ENCODE results near the gene SULF2.

DNA sequence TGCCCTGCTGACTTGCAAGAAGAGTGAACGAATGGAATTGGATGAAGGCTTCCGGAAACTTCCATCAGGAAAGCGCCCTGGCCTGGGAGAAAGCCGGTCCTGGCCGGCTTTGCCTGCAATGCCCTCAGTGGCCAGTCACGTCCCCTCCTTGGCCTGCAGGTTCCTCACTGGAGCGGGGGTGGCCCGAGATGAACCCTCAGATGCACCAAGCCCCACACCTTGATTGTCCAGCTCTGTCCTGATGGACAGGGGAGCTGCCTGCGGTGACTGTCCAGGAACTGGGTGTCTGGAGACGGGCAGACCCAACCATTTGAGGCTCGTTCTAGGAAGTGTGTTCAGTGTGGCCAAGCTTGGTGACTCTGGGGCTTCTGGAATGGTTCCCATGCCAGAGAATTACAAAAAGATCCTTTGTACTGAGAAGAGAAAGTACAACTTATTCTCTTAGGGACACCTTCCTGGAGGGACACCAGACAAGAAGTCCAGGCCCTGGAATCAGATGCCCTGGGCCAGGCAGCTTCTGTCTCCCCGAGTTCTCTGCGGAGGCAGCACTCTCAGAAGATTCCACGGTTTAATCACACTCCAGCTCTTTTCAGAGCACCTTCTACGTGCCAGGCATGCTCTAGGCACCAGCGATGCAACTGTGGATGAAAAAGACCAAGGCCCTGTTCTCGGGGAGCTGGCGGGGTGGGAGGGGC lies 17.1 kb upstream of the SULF2 start:
- no peak for TF ChIP-seq POLR2A (IDR thresholded peaks at IDR 0.05)
- TF ChIP-seq, protein P1, sequence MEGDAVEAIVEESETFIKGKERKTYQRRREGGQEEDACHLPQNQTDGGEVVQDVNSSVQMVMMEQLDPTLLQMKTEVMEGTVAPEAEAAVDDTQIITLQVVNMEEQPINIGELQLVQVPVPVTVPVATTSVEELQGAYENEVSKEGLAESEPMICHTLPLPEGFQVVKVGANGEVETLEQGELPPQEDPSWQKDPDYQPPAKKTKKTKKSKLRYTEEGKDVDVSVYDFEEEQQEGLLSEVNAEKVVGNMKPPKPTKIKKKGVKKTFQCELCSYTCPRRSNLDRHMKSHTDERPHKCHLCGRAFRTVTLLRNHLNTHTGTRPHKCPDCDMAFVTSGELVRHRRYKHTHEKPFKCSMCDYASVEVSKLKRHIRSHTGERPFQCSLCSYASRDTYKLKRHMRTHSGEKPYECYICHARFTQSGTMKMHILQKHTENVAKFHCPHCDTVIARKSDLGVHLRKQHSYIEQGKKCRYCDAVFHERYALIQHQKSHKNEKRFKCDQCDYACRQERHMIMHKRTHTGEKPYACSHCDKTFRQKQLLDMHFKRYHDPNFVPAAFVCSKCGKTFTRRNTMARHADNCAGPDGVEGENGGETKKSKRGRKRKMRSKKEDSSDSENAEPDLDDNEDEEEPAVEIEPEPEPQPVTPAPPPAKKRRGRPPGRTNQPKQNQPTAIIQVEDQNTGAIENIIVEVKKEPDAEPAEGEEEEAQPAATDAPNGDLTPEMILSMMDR (IDR thresholded peaks at IDR 0.05) = no peak
- TF ChIP-seq POLR2AphosphoS5 (IDR thresholded peaks at IDR 0.05) = no peak
